Neural progenitor cell (in vitro differentiated cells): Measurements from ENCODE around the gene MRPL4. TPM values are rescaled to one million over a fixed set of nuclear protein-coding genes. Genes with fewer than 3 reads are reported as not detected.
A peak's percentile ranks its signal among the peaks of the same experiment; 100 is the strongest.

Experiments
- DNase-seq: peaks from one replicate; pipeline ENCODE4 v3.0.0-alpha.2; 2016; ENCODE audit warnings: low spot score
- H2AFZ ChIP-seq: fragments of 200-600 bp; sonication (generic); replicated peaks from 2 replicates; pipeline ENCODE4 v1.6.1; 2016; ENCODE audit warnings: antibody characterized with exemption
- H3F3A ChIP-seq: fragments of 200-600 bp; sonication (generic); 2 replicates; pipeline ENCODE4 v1.6.1; 2016; ENCODE audit warnings: antibody characterized with exemption, low read depth
- H3K27ac ChIP-seq: fragments of 200-600 bp; sonication (generic); 2 replicates; pipeline ENCODE4 v1.5.1; 2016; ENCODE audit warnings: mild to moderate bottlenecking
- H3K27me3 ChIP-seq: fragments of 200-600 bp; sonication (generic); 2 replicates; pipeline ENCODE4 v1.6.1; 2016; ENCODE audit warnings: mild to moderate bottlenecking, moderate library complexity
- H3K36me3 ChIP-seq: fragments of 200-600 bp; sonication (generic); 2 replicates; pipeline ENCODE4 v1.5.1; 2016
- H3K4me1 ChIP-seq: fragments of 200-600 bp; sonication (generic); 2 replicates; pipeline ENCODE4 v1.6.1; 2016; ENCODE audit warnings: mixed run types
- H3K4me2 ChIP-seq: fragments of 200-600 bp; sonication (generic); 2 replicates; pipeline ENCODE4 v1.6.1; 2016
- H3K4me3 ChIP-seq: fragments of 200-600 bp; sonication (generic); 2 replicates; pipeline ENCODE4 v1.5.1; 2016
- H3K79me2 ChIP-seq: fragments of 200-600 bp; sonication (generic); 2 replicates; pipeline ENCODE4 v1.6.1; 2016; ENCODE audit warnings: low read depth
- H3K9ac ChIP-seq: fragments of 200-600 bp; sonication (generic); 2 replicates; pipeline ENCODE4 v1.6.1; 2016
- H3K9me3 ChIP-seq: fragments of 200-600 bp; sonication (generic); 2 replicates; pipeline ENCODE4 v1.5.1; 2016; ENCODE audit warnings: low read depth
- H4K20me1 ChIP-seq: fragments of 200-600 bp; sonication (generic); 2 replicates; pipeline ENCODE4 v1.6.1; 2016; ENCODE audit warnings: low read depth
- H3K27ac Mint-ChIP-seq: 3 replicates; pipeline ENCODE4 v1.8.0; 2021; ENCODE audit warnings: mixed read lengths
- H3K27me3 Mint-ChIP-seq: 2 replicates; pipeline ENCODE4 v1.8.0; 2022; ENCODE audit warnings: low read depth, mild to moderate bottlenecking, inconsistent platforms, moderate library complexity, mixed read lengths; ENCODE audit not compliant: insufficient read depth
- H3K36me3 Mint-ChIP-seq: 3 replicates; pipeline ENCODE4 v1.8.0; 2021; ENCODE audit warnings: mixed read lengths
- H3K4me1 Mint-ChIP-seq: 3 replicates; pipeline ENCODE4 v1.8.0; 2021; ENCODE audit warnings: mixed read lengths
- H3K4me3 Mint-ChIP-seq: 3 replicates; pipeline ENCODE4 v1.8.0; 2021; ENCODE audit warnings: mild to moderate bottlenecking, moderate library complexity, mixed read lengths
- H3K9me3 Mint-ChIP-seq: 3 replicates; pipeline ENCODE4 v1.8.0; 2020; ENCODE audit warnings: mixed read lengths
- EZH2 ChIP-seq: fragments of 200-600 bp; sonication (generic); IDR thresholded peaks from 2 replicates; pipeline ENCODE4 v1.6.1; 2017; ENCODE audit warnings: antibody characterized with exemption, mild to moderate bottlenecking, moderate library complexity
- EZH2phosphoT487 ChIP-seq: fragments of 200-600 bp; sonication (generic); IDR thresholded peaks from 2 replicates; pipeline ENCODE4 v1.6.1; 2017; ENCODE audit warnings: antibody characterized with exemption
- total RNA-seq: library from RNA; depleted of rRNA; stranded (reverse); fragments of >200 nt; gene quantifications from 2 replicates; pipeline ENCODE4 v1.2.3, GENCODE V29; 2015; ENCODE audit warnings: low replicate concordance
- TF ChIP-seq, protein P1 (sequence below): fragments of 200-600 bp; sonication (generic); IDR thresholded peaks from 2 replicates; pipeline ENCODE4 v1.5.1; 2017; ENCODE audit warnings: antibody characterized with exemption, mild to moderate bottlenecking

Gene MRPL4
- total RNA-seq, 1 donor from 2014 or later, result 22.5 TPM

DNA sequence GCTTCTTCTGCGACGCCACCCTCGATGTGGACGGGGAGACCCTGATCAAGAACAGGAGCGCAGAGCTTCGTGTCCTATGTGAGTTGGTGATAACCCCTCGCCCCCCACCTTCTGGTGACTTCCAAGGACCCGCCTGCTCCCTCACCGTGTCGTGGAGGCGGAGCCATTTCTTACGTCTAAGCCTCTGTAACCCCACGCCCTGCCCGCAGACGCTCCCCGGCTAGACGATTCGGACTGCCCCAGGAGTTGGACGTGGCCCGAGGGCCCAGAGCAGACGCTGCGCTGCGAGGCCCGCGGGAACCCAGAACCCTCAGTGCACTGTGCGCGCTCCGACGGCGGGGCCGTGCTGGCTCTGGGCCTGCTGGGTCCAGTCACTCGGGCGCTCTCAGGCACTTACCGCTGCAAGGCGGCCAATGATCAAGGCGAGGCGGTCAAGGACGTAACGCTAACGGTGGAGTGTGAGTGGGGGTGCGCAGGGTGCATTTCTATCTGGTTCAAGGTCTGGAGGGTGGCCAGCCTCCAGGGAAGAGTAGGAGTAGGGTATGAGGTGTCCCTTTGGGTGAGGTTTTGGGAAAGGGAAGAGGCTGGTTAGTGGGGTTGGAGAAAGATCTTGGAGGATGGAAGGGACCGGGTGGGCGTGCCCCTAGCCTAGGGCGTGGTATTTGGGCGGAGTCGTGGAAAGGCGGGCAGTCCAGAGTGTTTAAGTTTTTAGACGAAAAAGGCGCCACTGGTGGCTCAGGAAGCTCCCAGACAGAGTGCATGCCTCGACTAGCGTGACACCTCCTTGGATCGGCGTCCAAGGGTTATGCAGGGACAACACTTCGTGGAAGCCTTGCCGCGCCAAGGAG is 41.0 kb downstream of the MRPL4 start:
- H2AFZ ChIP-seq, result peak overlapping the region; percentile 31
- peak; percentile 51 for TF ChIP-seq EZH2
- TF ChIP-seq, protein P1, sequence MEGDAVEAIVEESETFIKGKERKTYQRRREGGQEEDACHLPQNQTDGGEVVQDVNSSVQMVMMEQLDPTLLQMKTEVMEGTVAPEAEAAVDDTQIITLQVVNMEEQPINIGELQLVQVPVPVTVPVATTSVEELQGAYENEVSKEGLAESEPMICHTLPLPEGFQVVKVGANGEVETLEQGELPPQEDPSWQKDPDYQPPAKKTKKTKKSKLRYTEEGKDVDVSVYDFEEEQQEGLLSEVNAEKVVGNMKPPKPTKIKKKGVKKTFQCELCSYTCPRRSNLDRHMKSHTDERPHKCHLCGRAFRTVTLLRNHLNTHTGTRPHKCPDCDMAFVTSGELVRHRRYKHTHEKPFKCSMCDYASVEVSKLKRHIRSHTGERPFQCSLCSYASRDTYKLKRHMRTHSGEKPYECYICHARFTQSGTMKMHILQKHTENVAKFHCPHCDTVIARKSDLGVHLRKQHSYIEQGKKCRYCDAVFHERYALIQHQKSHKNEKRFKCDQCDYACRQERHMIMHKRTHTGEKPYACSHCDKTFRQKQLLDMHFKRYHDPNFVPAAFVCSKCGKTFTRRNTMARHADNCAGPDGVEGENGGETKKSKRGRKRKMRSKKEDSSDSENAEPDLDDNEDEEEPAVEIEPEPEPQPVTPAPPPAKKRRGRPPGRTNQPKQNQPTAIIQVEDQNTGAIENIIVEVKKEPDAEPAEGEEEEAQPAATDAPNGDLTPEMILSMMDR, result no peak
- peak; percentile 12 for TF ChIP-seq EZH2phosphoT487
- H3K9ac ChIP-seq, result no peak overlapping the region
- no peak overlapping the region for H3K27ac ChIP-seq
- Mint-ChIP-seq H3K4me3 (peak overlapping the region; percentile 81), H3K9me3 (peaks cover under 1% of the 10 kb centered on the region), H3K36me3 (no peaks in the 10 kb centered on the region), H3K27me3 (peaks cover 87% of the 10 kb centered on the region), H3K27ac (peak overlapping the region; percentile 48), H3K4me1 (peaks cover 32% of the 10 kb centered on the region)
- H3K9me3 ChIP-seq, result no peaks in the 10 kb centered on the region
- DNase-seq, result peak; percentile 49
- peak overlapping the region; percentile 75 for H3K4me2 ChIP-seq
- H3F3A ChIP-seq, result peaks cover 70% of the 10 kb centered on the region
- no peaks in the 10 kb centered on the region for H3K36me3 ChIP-seq
- no peaks in the 10 kb centered on the region for H3K79me2 ChIP-seq
- H3K4me3 ChIP-seq, result peak overlapping the region; percentile 39
- H3K4me1 ChIP-seq, result peaks cover 9% of the 10 kb centered on the region
- peaks cover 100% of the 10 kb centered on the region for H3K27me3 ChIP-seq
- peaks cover 69% of the 10 kb centered on the region for H4K20me1 ChIP-seq

GRCh38 chr19:10293637-10294367 is 41.8 kb downstream of the MRPL4 start:
- H3K79me2 ChIP-seq, result no peaks in the 10 kb centered on the region
- H2AFZ ChIP-seq, result no peak overlapping the region
- H3K27ac ChIP-seq, result no peak overlapping the region
- no peaks in the 10 kb centered on the region for H3K9me3 ChIP-seq
- peak; percentile 14 for DNase-seq
- peaks cover 9% of the 10 kb centered on the region for H3K4me1 ChIP-seq
- H3K4me2 ChIP-seq, result no peak overlapping the region
- Mint-ChIP-seq H3K4me1 (peaks cover 28% of the 10 kb centered on the region), H3K4me3 (peak overlapping the region; percentile 81), H3K9me3 (no peaks in the 10 kb centered on the region), H3K27ac (no peak overlapping the region), H3K27me3 (peaks cover 80% of the 10 kb centered on the region), H3K36me3 (no peaks in the 10 kb centered on the region)
- H3K9ac ChIP-seq, result no peak overlapping the region
- peaks cover 66% of the 10 kb centered on the region for H3F3A ChIP-seq
- TF ChIP-seq EZH2phosphoT487, result peak; percentile 73
- TF ChIP-seq, protein P1, result no peak
- peak; percentile 61 for TF ChIP-seq EZH2
- H3K4me3 ChIP-seq, result no peak overlapping the region
- H3K27me3 ChIP-seq, result peaks cover 100% of the 10 kb centered on the region
- H3K36me3 ChIP-seq, result no peaks in the 10 kb centered on the region
- peaks cover 67% of the 10 kb centered on the region for H4K20me1 ChIP-seq

DNA sequence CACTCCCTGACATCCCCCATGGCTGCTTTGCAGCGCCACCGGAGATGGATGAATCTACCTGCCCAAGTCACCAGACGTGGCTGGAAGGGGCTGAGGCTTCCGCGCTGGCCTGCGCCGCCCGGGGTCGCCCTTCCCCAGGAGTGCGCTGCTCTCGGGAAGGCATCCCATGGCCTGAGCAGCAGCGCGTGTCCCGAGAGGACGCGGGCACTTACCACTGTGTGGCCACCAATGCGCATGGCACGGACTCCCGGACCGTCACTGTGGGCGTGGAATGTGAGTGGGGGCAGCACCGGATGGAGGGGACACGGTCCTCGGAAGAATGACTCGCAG is 42.3 kb downstream of the MRPL4 start:
- H3K4me2 ChIP-seq, result no peak overlapping the region
- H3K4me1 Mint-ChIP-seq, result peaks cover 26% of the 10 kb centered on the region
- H3K36me3 ChIP-seq, result no peaks in the 10 kb centered on the region
- H3K9me3 ChIP-seq, result no peaks in the 10 kb centered on the region
- peaks cover 75% of the 10 kb centered on the region for H3K27me3 Mint-ChIP-seq
- H3K4me1 ChIP-seq, result peaks cover 9% of the 10 kb centered on the region
- peaks cover 67% of the 10 kb centered on the region for H4K20me1 ChIP-seq
- H3K27me3 ChIP-seq, result peaks cover 100% of the 10 kb centered on the region
- no peak overlapping the region for H3K27ac ChIP-seq
- no peak overlapping the region for H3K9ac ChIP-seq
- H3K4me3 ChIP-seq, result no peak overlapping the region
- TF ChIP-seq EZH2 (peak; percentile 46), EZH2phosphoT487 (peak; percentile 41)
- TF ChIP-seq, protein P1, result peak; percentile 52
- H2AFZ ChIP-seq, result no peak overlapping the region
- peak overlapping the region; percentile 64 for H3K4me3 Mint-ChIP-seq
- H3K27ac Mint-ChIP-seq, result no peak overlapping the region
- DNase-seq, result peak; percentile 72
- H3K9me3 Mint-ChIP-seq, result no peaks in the 10 kb centered on the region
- H3K79me2 ChIP-seq, result no peaks in the 10 kb centered on the region
- peaks cover 61% of the 10 kb centered on the region for H3F3A ChIP-seq
- H3K36me3 Mint-ChIP-seq, result no peaks in the 10 kb centered on the region
